Adrenal gland (tissue), 12 donors: Measurements from ENCODE around the gene ANGPT4. TPM values are rescaled to one million over a fixed set of nuclear protein-coding genes. Genes with fewer than 3 reads are reported as not detected.

Source experiments
- DNase-seq, 7 donors: peaks; one replicate each; pipeline ENCODE4 v3.0.0-alpha.2; 2019 to 2020
- H3K27ac ChIP-seq, 5 donors: fragments of 200-600 bp; sonication (generic) in 4 of 5; 1 replicate in 3 of 5; 2 replicates in 2 of 5; pipeline versions ENCODE4 v1.5.1 to v1.8.0; 2016 to 2020; ENCODE audit warnings: mild to moderate bottlenecking in 1 of 5
- H3K27me3 ChIP-seq: fragments of 200-600 bp; 2 replicates; pipeline ENCODE4 v1.8.0; 2021
- H3K36me3 ChIP-seq, 2 donors: fragments of 200-600 bp; replicated peaks in 1 of 2; 1 replicate in 1 of 2; 2 replicates in 1 of 2; pipeline versions ENCODE4 v1.5.1 to v1.8.0; 2018 to 2022
- H3K4me1 ChIP-seq, 2 donors: fragments of 200-600 bp; replicated peaks in 1 of 2; 1 replicate in 1 of 2; 2 replicates in 1 of 2; pipeline versions ENCODE4 v1.5.1 to v1.8.0; 2018 to 2021
- H3K4me3 ChIP-seq, 4 donors: fragments of 200-600 bp; sonication (generic) in 3 of 4; one replicate each; pipeline ENCODE4 v1.5.1; 2016 to 2018
- H3K9me3 ChIP-seq, 3 donors: fragments of 200-600 bp; sonication (generic) in 1 of 3; replicated peaks in 1 of 3; 1 replicate in 2 of 3; 2 replicates in 1 of 3; pipeline versions ENCODE4 v1.5.1 to v1.8.0; 2016 to 2021
- POLR2A ChIP-seq, 2 donors: fragments of 450-650 bp; IDR thresholded peaks; one replicate each; pipeline ENCODE4 v1.6.1; 2017; ENCODE audit warnings: antibody characterized with exemption in 2 of 2, mild to moderate bottlenecking in 2 of 2, moderate library complexity in 1 of 2
- WGBS, 4 donors: extraction: QIAGEN DNeasy Blood & Tissue Kit in 2 of 4; methylation state at CpG; one replicate each; pipeline versions ENCODE4 v1.1.5 to v1.1.7; 2013 to 2017; 5-methylcytosine and 5-hydroxymethylcytosine counted together
- intact Hi-C, 2 donors: fragments of 100-400 bp; cut with DNase I; formaldehyde crosslinking; loops; one replicate each; pipeline versions ENCODE4 v1.14.1 to v1.15.0; 2022 to 2023
- polyA plus RNA-seq, 3 donors: library from polyadenylated mRNA; stranded (reverse); fragments of 200-250 nt in 2 of 3; fragments of 350-450 nt in 1 of 3; fragmentation: Illumina TruSeq in 1 of 3; extraction: RNeasy Lipid Tissue Mini Kit (QIAGEN cat#74804) in 1 of 3; gene quantifications; one replicate each; pipeline ENCODE4 v1.2.3, GENCODE V29; 2013 to 2014
- total RNA-seq, 9 donors: library from RNA; depleted of rRNA in 4 of 9; stranded (reverse); fragments of >200 nt in 4 of 9; fragments of 120-200 nt in 1 of 9; fragmentation: NEBNext Ultra II Directional in 1 of 9; extraction: Animal tissue kit (Norgen Biotek cat#: 25700) in 1 of 9; gene quantifications; one replicate each; pipeline versions ENCODE4 v1.1.0 to v1.2.4, GENCODE V29; 2013 to 2023
- TF ChIP-seq, protein P1 (sequence below), 6 experiments: fragments of 450-650 bp in 4 of 6; fragments of 200-600 bp in 2 of 6; sonication (generic) in 1 of 6; IDR thresholded peaks; 1 replicate in 5 of 6; 2 replicates in 1 of 6; pipeline versions ENCODE4 v1.5.1 to v1.8.0; 2016 to 2021; ENCODE audit warnings: antibody characterized with exemption in 6 of 6, mild to moderate bottlenecking in 2 of 6, moderate library complexity in 1 of 6
- donor health status: healthy with polysubstance abuse.
- donor health status: Bipolar disorder and iron deficiency.
- donor health status: DM: yes; HTN: yes; CAD: no.
- donor health status: DM: no; HTN: no; CAD: no.
- donor health status: DM: no; HTN: no; CAD: no.
- donor health status: DM: yes; HTN: yes; CAD: no.

Gene ANGPT4
- total and polyA plus RNA-seq, 12 donors = 0.06 to 1.0 (median 0.27) TPM; not detected in 1

DNA sequence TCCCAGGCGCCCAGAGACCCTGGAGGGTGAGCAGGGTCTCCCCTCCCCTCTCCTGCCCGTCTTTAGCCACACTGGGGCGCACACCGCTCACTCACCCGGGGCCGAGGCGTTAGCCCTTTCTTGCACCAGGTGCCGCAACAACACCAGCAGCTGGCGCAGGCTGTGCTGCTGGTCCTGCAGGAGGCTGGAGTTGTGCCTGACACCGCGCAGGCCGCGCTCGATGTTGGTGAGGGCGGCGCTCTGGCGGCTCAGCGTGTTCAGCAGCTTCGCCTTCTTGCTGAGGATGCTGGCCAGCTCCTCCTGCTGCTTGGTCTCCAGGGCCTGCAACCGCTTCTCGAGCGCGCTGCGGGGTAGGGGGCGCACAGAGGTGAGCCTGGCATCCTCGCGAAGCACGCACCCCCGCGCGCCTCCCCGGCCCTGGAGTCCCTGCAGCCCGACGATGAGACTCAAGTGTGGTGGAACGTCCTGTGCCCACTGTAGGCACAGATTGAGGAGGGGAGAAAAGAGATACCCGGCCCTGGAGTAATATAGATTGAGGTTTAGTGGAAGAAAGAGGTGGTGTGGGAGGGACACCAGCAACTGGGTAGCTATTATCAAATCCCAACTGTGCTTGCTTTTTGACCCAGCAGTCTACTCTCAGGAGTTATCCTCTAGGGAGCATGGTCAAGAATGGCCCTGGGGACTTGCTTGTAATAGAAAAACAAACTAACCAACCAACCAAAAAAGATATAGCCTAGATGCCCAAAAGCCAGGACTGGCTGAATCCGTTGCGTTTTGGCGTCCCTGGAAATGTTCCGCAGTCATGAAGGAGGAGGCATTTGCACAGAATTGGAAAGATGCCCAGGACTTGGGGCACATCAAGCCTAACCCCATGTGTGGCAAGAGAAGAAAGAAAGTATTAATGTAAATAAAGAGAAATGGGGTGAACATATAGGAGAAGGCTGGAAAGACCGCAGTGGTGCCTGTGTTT lies 30.9 kb downstream of the ANGPT4 start:
- Histone ChIP-seq H3K4me3 (no peak overlapping the region), H3K27ac (no peak overlapping the region), H3K4me1 (no peaks in the 10 kb centered on the region), H3K27me3 (peaks cover 10% of the 10 kb centered on the region), H3K36me3 (no peaks in the 10 kb centered on the region), H3K9me3 (no peaks in the 10 kb centered on the region)
- WGBS, 4 donors = 15 to 22% (median 19%) methylated on average over 24 to 41 of the region's 41 CpGs
- no peak for TF ChIP-seq POLR2A (IDR thresholded peaks at IDR 0.05)
- TF ChIP-seq, protein P1, sequence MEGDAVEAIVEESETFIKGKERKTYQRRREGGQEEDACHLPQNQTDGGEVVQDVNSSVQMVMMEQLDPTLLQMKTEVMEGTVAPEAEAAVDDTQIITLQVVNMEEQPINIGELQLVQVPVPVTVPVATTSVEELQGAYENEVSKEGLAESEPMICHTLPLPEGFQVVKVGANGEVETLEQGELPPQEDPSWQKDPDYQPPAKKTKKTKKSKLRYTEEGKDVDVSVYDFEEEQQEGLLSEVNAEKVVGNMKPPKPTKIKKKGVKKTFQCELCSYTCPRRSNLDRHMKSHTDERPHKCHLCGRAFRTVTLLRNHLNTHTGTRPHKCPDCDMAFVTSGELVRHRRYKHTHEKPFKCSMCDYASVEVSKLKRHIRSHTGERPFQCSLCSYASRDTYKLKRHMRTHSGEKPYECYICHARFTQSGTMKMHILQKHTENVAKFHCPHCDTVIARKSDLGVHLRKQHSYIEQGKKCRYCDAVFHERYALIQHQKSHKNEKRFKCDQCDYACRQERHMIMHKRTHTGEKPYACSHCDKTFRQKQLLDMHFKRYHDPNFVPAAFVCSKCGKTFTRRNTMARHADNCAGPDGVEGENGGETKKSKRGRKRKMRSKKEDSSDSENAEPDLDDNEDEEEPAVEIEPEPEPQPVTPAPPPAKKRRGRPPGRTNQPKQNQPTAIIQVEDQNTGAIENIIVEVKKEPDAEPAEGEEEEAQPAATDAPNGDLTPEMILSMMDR (IDR thresholded peaks at IDR 0.05) = peak in 1 of 6 experiments; percentile 25
- peak in 4 of 7 donors; percentile 20 to 57 (median 24) for DNase-seq
- intact Hi-C loops = no loop called here

DNA sequence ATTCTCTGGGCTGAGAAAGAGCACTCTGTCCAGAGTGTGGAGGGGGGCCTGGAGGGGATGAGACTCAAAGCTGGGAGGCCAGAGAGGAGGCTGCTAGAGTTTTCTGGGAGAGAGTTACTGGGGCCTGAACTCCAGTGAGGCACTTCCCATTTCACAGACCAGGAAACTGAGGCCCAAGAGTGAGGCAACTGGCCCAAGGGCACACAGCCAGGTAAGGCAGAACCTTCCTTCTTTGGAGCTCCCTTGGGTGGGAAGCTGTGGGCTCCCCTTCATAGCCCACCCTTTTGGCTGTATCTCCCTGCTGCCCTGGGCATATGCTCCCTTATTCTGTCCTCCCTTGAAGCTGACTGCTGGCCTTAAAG lies 34.4 kb downstream of the ANGPT4 start:
- H3K27me3 ChIP-seq = peaks cover 10% of the 10 kb centered on the region
- H3K4me3 ChIP-seq = no peak overlapping the region
- DNase-seq = no peak
- intact Hi-C loops = no loop called here
- H3K27ac ChIP-seq = no peak overlapping the region
- TF ChIP-seq, protein P1 (IDR thresholded peaks at IDR 0.05) = no peak
- TF ChIP-seq POLR2A (IDR thresholded peaks at IDR 0.05) = no peak
- H3K4me1 ChIP-seq = no peaks in the 10 kb centered on the region
- no peaks in the 10 kb centered on the region for H3K36me3 ChIP-seq
- H3K9me3 ChIP-seq = no peaks in the 10 kb centered on the region

DNA sequence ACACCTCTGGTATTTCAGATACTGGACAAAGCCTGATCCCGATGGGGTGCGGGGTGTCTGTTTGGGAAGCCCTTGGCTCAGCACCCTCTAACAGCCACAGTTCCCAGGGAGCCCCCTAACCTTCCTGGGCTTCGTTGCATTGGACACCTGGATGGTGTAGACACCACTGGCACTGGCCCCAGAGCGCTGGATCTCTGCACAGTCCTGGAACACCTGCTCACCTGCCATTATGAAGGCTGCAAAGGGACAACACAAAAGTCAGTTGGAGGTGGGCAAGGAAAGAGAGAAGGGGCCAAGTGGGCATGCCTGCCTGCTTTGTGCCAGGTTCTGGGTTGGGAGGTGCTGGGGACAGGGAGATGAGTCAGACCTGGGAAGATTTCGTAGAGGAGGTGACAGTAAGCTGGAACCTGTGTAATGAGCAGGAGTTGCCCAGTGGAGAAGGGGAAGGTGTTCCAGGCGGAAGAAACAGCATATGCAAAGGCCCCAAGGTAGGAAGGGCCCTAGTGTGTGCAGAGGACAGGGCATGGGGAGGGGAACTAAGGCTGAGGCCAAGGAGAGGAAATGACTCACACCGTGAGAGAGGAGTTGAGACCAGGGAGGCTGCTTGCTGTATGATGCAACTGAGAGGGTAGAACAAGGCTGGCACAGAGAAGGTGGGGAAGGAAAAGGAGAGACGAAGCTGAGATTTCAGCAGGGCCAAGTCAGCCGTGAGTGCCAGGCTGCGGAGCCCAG lies 34.9 kb downstream of the ANGPT4 start:
- H3K36me3 ChIP-seq = no peaks in the 10 kb centered on the region
- H3K27ac ChIP-seq = no peak overlapping the region
- no peak for DNase-seq
- intact Hi-C loops = no loop called here
- WGBS, 4 donors = 58 to 70% (median 69%) methylated on average over 8 to 10 of the region's 10 CpGs
- no peaks in the 10 kb centered on the region for H3K4me1 ChIP-seq
- no peaks in the 10 kb centered on the region for H3K9me3 ChIP-seq
- H3K27me3 ChIP-seq = peaks cover 10% of the 10 kb centered on the region
- H3K4me3 ChIP-seq = no peak overlapping the region
- TF ChIP-seq, protein P1 (IDR thresholded peaks at IDR 0.05) = no peak
- TF ChIP-seq POLR2A (IDR thresholded peaks at IDR 0.05) = no peak

DNA sequence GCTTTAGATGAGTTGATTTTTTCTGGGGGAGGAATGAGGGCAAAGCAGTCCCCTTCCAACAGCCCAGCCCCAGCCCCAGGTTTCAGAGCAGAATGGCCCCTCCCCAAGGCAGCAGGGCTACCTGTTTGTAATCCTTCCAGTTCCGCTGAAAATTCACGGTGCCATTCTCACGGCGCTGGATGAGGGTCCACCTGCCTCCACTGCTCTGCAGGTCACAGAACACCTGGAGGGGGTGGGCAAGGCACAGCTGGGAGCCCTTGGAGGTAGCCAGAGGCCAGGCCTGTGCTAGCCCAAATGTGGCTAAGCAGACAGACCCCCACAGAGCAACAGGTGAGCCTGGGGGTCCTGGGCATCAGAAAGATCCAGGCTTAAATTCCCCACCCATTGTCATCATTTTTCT lies 36.5 kb downstream of the ANGPT4 start:
- no peak overlapping the region for H3K27ac ChIP-seq
- no peaks in the 10 kb centered on the region for H3K9me3 ChIP-seq
- H3K4me3 ChIP-seq = no peak overlapping the region
- WGBS, 4 donors = 60 to 68% (median 61%) methylated on average over 3 to 4 of the region's 4 CpGs; no CpG with 5 or more reads in 1 of the 4 donors
- H3K4me1 ChIP-seq = no peaks in the 10 kb centered on the region
- no peak for DNase-seq
- TF ChIP-seq, protein P1 (IDR thresholded peaks at IDR 0.05) = no peak
- no peak for TF ChIP-seq POLR2A (IDR thresholded peaks at IDR 0.05)
- H3K36me3 ChIP-seq = no peaks in the 10 kb centered on the region
- intact Hi-C loops = no loop called here
- peaks cover 2% of the 10 kb centered on the region for H3K27me3 ChIP-seq
